ENCODE measurements around the gene TUFT1.

DNA sequence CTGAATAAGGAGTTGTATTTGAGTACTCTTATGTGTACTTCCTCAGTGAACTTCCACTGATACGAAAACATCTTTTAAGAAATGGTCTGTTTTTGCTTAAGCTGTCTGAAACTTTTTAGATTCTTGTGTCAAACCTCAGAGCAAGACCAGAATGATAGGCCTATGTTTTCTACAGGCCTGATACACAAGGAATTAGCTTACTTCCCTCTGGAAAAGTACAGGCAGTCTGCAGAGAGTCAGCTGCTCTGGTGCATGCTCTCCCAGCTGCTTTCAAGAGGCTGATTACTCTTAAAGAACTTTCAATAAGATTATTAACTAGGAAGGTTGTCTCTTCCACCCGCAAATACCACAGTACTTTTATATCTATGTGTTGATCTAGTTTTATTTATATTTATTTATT is 81.2 kb downstream of the TUFT1 start:
- TF ChIP-seq, protein P1, sequence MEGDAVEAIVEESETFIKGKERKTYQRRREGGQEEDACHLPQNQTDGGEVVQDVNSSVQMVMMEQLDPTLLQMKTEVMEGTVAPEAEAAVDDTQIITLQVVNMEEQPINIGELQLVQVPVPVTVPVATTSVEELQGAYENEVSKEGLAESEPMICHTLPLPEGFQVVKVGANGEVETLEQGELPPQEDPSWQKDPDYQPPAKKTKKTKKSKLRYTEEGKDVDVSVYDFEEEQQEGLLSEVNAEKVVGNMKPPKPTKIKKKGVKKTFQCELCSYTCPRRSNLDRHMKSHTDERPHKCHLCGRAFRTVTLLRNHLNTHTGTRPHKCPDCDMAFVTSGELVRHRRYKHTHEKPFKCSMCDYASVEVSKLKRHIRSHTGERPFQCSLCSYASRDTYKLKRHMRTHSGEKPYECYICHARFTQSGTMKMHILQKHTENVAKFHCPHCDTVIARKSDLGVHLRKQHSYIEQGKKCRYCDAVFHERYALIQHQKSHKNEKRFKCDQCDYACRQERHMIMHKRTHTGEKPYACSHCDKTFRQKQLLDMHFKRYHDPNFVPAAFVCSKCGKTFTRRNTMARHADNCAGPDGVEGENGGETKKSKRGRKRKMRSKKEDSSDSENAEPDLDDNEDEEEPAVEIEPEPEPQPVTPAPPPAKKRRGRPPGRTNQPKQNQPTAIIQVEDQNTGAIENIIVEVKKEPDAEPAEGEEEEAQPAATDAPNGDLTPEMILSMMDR (conservative IDR thresholded peaks at IDR 0.05; ENCODE audit: low read depth, low read length), result no peak
- no peak for TF ChIP-seq EZH2 (IDR thresholded peaks at IDR 0.05; ENCODE audit: borderline replicate concordance, low read depth, low read length, poor library complexity, severe bottlenecking)

Measured in A673 (cell line).